ENCODE measurements around the gene ATP8A2.

ATP8A2 gene

GRCh38 chr13:25493931-25494640 is 122.3 kb downstream of the ATP8A2 start:
- TF ChIP-seq CTCF (IDR thresholded peaks at IDR 0.05), result no peak

GRCh38 chr13:25494698-25495411 is 123.1 kb downstream of the ATP8A2 start:
- TF ChIP-seq CTCF (IDR thresholded peaks at IDR 0.05), result no peak; the same call in 1 of the 2 replicates

- no peak for TF ChIP-seq CTCF (IDR thresholded peaks at IDR 0.05)
Measured at GRCh38 chr13:25501231-25501630, 129.5 kb downstream of the ATP8A2 start.

- no peak for TF ChIP-seq CTCF (IDR thresholded peaks at IDR 0.05)
Measured at GRCh38 chr13:25502031-25502430, 130.3 kb downstream of the ATP8A2 start.

DNA sequence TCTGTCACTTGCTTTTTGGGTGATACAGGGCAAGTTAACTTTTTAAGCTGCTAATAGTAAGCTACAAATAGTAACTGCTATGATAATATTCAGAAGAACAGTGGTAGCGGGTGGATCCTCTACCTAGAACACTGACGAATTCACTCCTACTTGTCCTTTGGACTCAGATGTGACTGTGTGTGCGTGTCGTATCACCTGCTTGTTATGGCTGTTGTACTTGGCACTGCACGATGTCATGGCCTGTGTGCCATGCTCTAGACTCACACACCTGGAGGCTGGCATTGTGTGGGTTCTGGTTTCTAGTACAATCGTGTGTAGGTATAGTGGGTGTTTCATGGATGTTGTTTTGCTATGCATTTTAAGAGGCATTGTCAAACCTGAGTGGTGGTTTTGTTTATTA is 130.8 kb downstream of the ATP8A2 start:
- TF ChIP-seq CTCF (IDR thresholded peaks at IDR 0.05), result no peak

DNA sequence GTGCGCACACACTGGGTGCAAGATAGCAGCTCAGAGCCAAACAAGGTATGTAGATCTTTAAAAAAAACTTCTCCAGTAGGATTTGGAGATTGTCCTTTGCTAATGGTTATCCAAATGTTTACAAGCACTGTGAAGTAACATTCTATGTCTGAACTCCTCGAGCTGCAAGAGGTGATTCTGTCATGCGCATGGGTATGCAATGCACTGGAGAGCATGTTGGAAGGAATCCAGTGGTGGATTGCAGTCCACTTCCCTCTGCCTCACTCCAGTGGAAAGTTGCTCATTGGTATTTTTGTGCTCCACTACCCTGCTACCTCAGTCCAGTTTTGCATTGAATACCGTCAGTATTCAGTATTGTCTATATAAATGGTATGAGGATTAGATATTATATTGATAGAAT is 132.1 kb downstream of the ATP8A2 start:
- TF ChIP-seq CTCF (IDR thresholded peaks at IDR 0.05), result no peak

- TF ChIP-seq CTCF (IDR thresholded peaks at IDR 0.05), result no peak
Measured at GRCh38 chr13:25507841-25508240, 136.1 kb downstream of the ATP8A2 start.

Data from LNCAP (cell line).